Femur (tissue), 1 donor: Measurements from ENCODE around the gene RYR1.
"Not testable (repeated sequence)": the region's sequence is repeated elsewhere in the genome, so short reads cannot be mapped to it uniquely, and the experiment has no call there.

Source experiments
- DNase-seq: peaks from one replicate; pipeline ENCODE4 v3.0.0-alpha.2; 2017

RYR1 gene

DNA sequence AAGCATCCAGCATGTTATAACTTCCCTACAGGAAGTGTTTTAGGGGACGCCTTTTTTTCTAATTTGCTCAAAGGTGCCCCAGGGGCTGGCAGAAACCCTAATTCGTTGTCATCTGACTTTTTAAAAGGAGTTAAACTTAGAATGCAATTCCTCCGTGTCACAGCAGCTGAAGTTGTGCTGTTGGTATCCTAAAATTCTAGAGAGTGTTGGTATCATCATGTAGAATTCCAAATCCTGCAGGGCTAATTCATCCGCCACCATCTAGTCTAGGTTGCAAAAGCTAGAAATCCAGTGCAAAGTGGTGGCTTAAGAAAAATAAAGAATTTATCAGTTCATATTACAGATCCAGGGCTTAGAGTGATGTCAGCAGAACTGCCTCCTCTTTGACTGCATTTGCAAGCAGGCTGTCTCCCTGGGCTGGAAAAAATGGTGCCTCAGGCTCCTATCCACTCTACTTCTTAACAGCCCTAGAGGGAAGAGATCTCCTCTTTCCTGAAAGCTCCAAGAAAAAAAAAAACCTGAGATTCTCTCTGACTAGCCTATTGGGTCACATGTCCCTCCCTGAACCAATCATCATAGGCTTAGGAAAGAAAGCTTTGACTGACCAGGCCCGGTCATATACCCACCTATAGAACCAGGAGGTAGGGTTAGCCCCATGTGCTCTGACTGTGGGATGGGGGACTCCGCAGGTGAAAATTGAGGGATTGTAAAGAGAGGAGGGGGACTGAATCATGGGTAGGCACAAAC, 111.3 kb downstream of the RYR1 start:
- DNase-seq: no peak

DNA sequence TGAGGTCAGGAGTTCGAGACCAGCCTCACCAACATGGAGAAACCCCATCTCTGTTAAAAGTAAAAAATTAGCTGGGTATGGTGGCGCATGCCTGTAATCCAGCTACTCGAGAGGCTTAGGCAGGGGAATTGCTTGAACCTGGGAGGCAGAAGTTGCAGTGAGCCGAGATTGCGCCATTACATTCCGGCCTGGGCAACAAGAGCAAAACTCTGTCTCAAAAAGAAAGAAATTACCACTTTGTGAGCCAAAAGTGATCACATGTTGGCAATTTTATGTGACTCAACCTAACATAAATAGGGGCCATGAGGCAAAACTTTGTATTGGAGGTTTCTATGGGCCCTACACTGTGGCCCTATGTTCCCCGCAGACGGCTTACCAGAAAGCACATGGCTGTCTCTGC, 112.1 kb downstream of the RYR1 start:
- no peak for DNase-seq

DNA sequence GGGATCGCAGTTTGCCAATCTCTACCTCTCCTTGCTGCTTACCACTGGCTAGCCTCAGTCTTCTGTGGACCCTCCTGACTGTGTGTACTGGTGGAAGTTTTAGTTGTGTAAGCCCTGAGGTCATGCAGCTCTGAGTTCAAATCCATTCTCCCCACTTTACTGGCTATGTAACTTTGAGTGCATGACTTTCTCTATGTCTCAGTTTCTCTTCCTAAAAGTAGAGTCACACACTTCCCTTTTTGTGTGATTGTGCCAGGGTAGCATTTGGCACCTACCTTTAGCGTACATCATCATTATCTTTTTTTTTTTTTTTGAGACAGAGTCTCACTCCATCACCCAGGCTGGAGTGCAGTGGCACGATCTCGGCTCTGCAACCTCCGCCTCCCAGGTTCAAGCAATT, 113.9 kb downstream of the RYR1 start:
- DNase-seq: no peak

DNA sequence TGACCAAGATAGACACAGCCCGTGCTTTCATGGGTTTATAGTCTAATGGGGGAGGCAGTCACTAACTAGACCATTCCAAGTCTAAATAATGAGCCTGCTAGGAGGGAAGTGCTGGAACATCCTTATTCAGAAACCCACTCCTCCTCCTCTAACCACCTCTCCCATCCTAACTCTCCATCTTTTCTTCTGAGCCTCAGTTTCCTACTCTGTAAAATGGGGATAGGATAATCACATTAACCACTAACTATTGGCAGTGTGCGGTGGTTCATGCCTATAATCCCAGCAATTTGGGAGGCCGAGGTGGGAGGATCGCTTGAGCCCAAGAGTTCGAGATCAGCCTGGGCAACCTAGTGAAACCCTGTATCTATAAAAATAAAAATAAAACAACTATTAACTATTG, 115.6 kb downstream of the RYR1 start:
- DNase-seq: no peak

DNA sequence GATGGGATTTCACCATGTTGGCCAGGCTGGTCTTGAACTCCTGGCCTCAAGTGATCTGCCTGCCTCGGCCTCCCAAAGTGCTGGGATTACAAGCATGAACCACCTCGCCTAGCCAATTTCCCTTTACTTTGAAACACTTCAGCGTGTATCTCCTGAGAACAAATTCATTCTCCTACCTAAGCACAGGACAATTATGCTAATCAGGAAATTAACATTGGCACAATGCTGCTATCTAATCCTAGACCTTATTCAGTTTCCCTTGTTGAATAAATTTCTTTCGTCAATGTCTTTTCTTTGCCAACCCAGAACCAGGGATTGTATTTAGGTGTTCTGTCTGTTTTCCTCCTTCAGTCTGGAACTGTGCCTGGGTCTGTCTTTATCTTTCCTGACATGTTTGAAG, 116.5 kb downstream of the RYR1 start:
- no peak for DNase-seq

DNA sequence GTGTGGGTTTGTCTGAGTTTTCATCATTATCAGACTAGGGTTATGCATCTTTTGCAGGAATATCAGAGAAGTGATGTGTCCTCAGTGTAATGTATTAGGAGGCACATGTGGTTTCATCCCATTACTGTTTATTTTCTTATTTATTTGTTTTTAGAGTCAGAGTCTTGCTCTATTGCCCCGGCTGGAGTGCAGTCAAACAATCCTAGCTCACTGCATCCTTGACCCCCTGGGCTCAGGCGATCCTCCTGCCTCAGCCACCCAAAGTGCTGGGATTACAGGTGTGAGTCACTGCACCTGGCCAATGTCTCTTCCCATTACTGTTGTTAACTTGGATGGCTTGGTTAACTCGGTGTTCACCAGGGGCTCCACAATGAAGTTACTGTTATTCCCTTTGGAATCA, 116.9 kb downstream of the RYR1 start:
- DNase-seq: no peak

DNA sequence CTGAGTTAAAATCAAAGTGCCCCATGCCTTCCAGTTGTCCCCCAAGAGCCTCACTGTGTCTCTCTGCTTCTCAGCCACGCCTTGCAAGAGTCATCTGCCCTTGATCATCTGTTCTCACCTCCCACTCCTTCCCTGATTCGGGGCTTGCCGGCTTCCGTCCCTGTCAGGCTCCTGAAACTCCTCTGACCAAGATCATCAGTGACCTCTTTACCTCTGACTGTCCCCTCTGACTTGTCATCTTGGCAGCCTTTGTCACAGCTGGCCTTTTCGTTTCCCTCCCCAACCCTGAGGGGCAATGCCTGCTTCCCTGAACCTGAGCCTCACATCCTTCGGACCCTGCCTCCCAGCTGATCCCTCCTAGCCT, 117.9 kb downstream of the RYR1 start:
- DNase-seq: no peak

DNA sequence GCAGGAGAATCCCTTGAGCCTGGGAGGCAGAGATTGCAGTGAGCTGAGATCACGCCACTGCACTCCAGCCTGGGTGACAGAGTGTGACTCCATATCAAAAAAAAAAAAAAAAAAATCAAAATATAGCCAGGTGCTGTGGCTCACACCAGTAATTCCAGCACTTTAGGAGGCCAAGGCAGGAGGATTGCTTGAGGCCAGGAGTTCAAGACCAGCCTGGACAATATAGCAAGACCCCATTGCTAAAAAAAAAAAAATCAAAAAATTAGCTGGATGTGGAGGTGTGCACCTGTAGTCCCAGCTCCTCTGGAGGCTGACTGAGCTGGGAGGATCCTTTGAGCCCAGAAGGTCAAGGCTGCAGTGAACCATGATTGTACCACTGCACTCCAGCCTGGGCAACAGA, 119.7 kb downstream of the RYR1 start:
- DNase-seq: not testable (repeated sequence)

DNA sequence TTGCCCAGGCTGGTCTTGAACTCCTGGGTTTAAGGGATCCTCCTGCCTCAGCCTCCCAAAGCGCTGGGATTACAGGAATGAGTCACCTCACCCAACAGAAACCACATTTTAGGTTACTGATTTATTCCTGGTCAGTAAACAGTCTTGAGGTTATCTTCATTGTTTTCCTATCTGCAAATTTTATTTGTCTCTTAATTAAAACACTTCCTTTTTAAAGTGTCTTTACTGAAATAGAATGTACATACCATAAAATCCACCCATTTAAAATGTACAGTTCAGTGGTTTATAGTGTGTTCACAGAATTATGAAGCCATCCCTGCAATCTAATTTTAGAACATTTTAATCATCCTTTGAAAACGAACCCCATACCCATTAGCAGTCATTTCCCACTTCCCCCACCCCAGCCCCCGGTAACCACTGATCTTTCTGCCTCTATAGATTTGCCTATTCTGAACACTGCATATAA, 121.2 kb downstream of the RYR1 start:
- DNase-seq: no peak

DNA sequence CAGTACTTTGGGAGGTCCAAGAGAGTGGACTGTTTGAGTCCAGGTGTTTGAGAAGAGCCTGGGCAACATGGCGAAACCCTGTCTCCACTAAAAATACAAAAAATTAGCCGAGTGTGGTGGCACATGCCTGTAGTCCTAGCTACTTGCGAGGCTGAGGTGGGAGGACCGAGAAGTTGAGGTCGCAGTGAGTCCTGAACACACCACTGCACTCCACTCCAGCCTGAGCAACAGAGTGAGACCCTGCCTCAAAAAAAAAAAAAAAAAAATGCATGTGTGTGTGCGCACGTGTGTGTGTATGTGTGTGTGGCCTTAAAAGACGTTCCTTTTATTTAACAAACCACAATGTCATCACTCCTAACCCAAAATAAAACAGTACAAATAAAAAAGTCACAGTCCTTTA, 121.7 kb downstream of the RYR1 start:
- no peak for DNase-seq

DNA sequence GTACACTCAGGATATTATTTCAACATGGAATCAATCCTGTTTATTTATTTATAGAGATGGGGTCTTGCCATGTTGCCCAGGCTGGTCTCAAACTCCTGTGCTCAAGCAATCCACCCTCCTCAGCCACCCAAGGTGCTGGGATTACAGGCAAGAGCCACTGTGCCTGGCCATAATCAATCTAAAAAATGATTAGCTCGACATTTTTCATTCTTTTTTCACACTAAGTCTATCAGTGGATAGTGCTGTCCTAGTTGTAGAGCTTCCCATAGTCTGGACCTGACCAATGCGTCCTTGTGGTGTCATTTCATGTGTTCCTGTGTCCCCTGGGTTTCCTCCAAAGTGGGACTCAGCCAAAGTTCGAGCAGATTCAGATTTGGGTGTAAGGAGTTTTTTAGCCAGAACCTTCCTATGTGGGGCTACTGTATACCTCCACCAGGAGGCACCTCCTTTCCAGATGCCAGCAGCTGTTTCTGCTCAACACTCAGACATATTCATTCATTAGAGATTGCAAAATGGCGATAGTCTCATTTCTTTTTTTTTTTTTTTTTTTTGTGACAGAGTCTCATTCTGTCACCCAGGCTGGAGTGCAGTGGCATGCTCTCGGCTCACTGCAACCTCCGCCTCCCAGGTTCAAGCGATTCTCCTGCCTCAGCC, 123.2 kb downstream of the RYR1 start:
- no peak for DNase-seq

DNA sequence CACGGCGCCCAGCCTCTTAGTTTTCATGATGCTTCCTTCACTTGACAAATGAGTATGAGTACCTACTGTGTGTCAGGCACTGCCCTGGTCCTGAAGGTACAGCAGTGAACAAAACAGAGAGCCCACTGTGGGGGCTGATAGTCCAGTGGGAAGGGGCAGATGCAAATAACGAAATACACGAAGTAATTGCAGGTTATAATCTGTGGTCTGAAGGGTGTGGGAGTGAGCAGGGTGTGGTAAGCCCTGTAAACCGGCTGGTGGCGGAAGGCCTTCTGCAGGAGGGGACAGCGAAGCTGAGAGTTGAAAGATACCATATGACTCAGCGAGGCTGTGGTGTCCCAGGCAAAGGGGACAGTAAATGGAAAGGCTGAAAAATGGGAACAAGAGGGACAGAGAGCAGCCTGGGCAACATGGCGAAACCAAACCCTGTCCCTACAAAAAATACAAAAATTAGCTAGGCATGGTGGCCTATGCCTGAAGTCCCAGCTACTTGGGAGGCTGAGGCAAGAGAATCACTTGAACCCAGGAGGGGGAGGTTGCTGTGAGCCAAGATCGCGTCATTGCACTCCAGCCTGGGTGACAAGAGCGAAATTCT, 123.8 kb downstream of the RYR1 start:
- no peak for DNase-seq

DNA sequence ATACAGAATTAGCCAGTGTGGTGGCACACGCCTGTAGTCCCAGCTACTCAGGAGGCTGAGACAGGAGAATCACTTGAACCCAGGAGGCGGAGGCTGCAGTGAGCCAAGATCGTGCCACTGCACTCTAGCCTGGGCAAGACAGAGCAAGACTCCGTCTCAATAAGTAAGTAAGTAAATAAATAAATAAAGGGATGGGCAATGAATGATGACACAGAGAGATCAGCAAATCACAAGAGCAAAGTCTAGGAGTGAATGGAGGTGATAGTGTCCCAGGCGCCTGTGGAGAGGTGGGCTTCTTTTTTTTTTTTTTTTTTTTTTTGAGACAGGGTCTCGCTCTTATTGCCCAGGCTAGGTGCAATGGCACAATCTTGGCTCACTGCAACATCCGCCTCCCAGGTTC, 125.4 kb downstream of the RYR1 start:
- DNase-seq: not testable (repeated sequence)

DNA sequence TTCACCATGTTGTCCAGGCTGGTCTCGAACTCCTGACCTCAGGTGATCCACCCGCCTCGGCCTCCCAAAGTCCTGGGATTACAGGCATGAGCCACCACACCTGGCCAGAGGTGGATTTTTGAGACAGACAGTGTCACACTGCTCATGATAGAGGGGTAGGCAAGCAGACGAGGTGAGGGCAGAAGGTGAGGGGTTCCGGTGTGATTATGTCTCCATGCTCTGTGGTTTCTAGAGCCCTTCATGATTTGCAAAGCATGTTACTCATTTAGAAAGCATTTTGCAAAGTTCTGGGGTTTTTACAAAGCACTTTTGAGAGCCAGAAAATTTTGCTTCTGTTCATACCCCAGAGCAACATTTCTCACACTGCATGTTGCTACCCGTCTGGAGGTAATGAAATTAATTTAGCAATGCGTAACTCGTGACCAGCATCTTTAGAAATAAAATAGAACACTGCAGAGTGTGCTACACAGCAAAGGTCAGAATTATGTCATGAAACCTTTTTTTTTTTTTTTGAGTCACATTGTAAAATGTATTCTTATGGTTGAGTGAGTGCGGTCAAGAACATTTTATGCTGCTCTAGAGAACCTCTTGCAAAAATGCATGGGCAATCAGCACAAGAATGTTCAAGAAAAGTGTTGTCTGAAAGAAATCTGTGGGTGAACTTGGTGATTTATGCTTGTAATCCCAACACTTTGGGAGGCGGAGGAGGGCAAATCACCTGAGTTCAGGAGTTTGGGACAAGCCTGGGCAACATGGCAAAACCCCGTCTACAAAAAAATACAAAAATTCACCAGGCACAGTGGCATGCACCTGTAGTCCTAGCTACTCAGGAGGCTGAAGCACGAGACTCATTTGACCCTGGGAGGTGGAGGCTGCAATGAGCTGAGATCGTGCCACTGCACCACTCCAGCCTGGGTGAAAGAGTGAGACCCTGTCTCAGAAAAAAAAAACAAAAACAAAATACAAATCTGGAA, 126.2 kb downstream of the RYR1 start:
- no peak for DNase-seq

DNA sequence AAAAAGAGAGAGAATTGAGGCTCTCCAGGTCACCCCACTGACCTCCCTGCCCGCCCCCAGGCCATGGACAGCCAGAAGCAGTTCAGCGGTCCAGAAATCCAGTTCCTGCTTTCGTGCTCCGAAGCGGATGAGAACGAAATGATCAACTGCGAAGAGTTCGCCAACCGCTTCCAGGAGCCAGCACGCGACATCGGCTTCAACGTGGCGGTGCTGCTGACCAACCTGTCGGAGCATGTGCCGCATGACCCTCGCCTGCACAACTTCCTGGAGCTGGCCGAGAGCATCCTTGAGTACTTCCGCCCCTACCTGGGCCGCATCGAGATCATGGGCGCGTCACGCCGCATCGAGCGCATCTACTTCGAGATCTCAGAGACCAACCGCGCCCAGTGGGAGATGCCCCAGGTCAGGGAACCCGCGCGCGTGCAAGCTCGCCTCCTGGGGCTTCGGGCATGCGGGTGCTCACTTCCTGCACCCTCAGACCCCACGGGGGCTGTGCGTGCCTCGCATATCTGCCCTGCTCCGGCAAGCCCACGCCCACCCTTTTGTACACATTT, 127.6 kb downstream of the RYR1 start:
- DNase-seq: no peak

DNA sequence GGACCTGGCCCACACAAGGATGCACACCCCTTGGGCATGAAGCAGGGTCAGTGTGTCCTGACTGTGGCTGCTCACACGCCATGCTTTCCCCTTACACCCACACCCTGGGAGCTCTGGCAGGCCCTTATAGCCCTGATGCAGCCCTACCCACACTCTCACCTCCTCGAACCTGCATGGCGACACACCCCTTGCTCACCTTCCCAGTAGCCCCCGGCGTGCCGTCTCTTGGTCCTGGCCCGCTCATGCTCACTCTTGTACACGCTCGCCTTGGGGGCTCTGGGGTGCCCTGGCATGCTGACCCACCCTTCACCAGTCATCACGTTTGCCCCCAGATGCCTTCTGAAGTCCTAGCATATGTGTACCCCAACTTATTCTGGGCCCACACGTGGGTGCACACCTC, 128.2 kb downstream of the RYR1 start:
- no peak for DNase-seq

DNA sequence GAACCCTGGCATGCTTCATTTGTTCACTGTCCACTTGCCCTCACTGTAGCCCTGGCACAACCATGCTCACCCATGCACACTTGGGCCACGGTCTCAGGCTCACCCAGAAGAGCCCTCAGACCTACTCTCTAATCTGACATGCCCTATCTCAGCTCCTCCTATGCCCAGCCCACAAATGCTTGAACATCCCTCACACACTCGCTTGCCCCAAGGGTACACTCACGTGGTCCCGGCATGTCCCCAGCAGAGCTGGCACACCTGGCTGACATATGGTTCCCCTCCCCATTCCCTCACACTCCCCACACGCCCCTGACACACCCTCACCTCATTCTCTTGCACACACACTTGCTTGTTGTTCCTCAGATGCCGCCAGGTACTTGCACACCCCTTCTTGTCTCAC, 128.6 kb downstream of the RYR1 start:
- DNase-seq: no peak

DNA sequence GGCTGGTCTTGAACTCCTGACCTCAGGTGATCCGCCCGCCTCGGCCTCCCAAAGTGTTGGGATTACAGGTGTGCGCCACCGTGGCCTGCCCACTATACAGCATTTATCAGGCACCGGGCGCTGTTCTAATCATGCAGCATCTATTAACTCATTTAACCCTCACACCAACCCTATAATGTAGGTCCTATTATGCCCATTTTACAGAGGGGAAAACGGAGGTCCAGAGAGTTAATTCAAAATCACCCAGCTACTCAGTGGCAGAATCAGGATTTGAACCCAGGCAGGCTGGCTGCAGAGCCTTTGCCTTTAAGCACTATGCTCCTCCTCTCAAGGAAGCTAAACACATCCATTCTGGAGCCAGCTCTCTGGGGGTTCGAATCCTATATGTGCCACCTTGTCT, 130.0 kb downstream of the RYR1 start:
- no peak for DNase-seq

DNA sequence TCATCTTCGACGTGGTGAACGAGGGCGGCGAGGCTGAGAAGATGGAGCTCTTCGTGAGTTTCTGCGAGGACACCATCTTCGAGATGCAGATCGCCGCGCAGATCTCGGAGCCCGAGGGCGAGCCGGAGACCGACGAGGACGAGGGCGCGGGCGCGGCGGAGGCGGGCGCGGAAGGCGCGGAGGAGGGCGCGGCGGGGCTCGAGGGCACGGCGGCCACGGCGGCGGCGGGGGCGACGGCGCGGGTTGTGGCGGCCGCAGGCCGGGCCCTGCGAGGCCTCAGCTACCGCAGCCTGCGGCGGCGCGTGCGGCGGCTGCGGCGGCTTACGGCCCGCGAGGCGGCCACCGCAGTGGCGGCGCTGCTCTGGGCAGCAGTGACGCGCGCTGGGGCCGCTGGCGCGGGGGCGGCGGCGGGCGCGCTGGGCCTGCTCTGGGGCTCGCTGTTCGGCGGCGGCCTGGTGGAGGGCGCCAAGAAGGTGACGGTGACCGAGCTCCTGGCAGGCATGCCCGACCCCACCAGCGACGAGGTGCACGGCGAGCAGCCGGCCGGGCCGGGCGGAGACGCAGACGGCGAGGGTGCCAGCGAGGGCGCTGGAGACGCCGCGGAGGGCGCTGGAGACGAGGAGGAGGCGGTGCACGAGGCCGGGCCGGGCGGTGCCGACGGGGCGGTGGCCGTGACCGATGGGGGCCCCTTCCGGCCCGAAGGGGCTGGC, 131.6 kb downstream of the RYR1 start:
- no peak for DNase-seq

DNA sequence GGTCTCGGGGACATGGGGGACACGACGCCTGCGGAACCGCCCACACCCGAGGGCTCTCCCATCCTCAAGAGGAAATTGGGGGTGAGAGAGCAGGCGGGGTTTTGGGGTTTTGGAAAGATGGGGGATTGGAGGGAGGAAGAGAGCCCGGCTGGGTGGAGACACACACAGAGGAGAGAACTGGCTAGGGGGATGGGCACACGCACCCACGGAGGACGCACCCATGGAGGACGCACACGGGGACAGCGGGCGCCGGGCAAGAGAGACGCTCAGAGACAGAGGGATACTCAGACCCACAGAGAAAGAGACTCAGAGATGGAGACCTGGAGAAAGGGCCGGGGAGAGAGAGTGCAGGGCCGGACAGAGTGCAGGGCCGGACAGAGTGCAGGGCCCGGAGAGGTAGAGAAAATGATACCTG, 132.2 kb downstream of the RYR1 start:
- no peak for DNase-seq

DNA sequence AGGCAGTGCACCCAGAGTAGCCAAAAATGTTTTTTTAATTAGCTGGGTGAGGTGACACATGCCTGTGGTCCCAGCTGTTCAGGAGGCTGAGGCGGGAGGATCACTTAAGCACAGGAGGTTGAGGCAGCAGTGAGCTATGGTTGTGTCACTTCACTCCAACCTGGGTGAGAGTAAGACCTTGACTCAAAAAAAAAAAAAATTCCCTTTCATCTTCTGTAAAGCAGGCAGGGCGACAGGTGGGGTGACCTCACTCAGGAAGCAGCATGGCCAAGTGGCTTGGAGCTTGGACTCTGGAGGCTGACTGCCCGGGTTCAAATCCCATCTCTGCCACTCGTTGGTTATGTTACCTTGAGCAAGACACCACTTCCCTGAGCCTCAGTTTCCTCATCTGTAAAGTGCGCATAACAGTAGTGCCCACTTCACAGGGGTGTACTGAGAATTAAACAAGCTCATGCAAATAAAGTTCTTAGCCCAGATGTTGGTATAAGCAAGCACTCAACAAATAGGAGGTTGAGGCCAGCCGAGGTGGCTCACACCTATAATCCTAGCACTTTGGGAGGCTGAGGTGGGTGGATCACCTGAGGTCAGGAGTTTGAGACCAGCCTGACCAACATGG, 136.0 kb downstream of the RYR1 start:
- DNase-seq: no peak

DNA sequence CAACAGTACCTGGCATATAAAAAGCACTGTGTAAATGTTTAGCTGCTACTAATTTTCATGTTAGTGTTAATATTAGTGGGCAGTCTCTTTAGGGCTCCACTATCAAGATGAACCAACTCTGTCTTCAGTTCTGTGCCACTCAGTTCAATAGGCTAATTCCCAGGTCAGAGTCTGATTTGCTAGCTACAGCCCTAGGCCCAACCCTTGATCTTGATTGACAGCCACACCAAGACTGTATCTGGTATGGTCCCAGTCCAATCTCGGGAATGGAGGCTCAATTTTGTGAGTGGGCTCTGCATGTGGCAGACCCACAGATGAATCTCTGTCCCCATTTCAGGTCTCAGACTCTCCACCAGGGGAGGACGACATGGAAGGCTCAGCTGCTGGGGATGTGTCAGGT, 138.2 kb downstream of the RYR1 start:
- DNase-seq: no peak
